H1 (cell line): ENCODE data around the gene HAVCR1. TPM values are rescaled to one million over a fixed set of nuclear protein-coding genes. Genes with fewer than 3 reads are reported as not detected.

Source experiments
- CTCF ChIA-PET: fragments of 300-600 bp; sonication (Branson Sonifier 250); formaldehyde crosslinking; loops from one replicate; lab custom pipeline; 2021; ENCODE audit not compliant: partially characterized antibody; lab: Charles Lee
- POLR2A ChIA-PET: fragments of 300-600 bp; sonication (Branson Sonifier 250); formaldehyde crosslinking; loops from one replicate; lab custom pipeline; 2021; ENCODE audit warnings: inconsistent platforms; ENCODE audit not compliant: partially characterized antibody; lab: Charles Lee
- DNase-seq, 2 experiments: peaks; one replicate each; pipeline versions ENCODE4 v3.0.0 to v3.0.0-alpha.2; 2010 to 2022; ENCODE audit warnings: low spot score in 2 of 2, low read depth in 1 of 2, mixed read lengths in 1 of 2
- FAIRE-seq: peaks from 2 replicates; lab custom pipeline; 2011; peaks lifted over from hg19 to GRCh38; lab: Jason Lieb, UNC
- H2AFZ ChIP-seq: 2 replicates; pipeline ENCODE4 v1.8.1; 2012; ENCODE audit warnings: low read length, inconsistent platforms
- H2AK5ac ChIP-seq: 2 replicates; pipeline ENCODE4 v1.6.1; 2013; ENCODE audit warnings: low read depth, low read length
- H2BK120ac ChIP-seq: replicated peaks from 2 replicates; pipeline ENCODE3; 2013; ENCODE audit warnings: low read depth, low read length, inconsistent platforms
- H2BK12ac ChIP-seq: 2 replicates; pipeline ENCODE4 v1.6.1; 2013; ENCODE audit warnings: low read depth, low read length
- H2BK15ac ChIP-seq: 2 replicates; pipeline ENCODE4 v1.6.1; 2013; ENCODE audit warnings: low read length
- H2BK20ac ChIP-seq: 2 replicates; pipeline ENCODE4 v1.6.1; 2013; ENCODE audit warnings: low read length
- H2BK5ac ChIP-seq: 2 replicates; pipeline ENCODE4 v1.6.1; 2013; ENCODE audit warnings: low read depth, low read length
- H3K14ac ChIP-seq: 2 replicates; pipeline ENCODE4 v1.6.1; 2013; ENCODE audit warnings: inconsistent platforms; ENCODE audit not compliant: insufficient read length
- H3K18ac ChIP-seq: 2 replicates; pipeline ENCODE4 v1.6.1; 2013; ENCODE audit warnings: low read length; ENCODE audit errors: extremely low read depth
- H3K23ac ChIP-seq: 2 replicates; pipeline ENCODE4 v1.6.1; 2013; ENCODE audit warnings: inconsistent platforms; ENCODE audit not compliant: insufficient read length
- H3K23me2 ChIP-seq: 2 replicates; pipeline ENCODE4 v1.6.1; 2013; ENCODE audit warnings: low read depth, low read length
- H3K27ac ChIP-seq: 2 replicates; pipeline ENCODE4 v1.6.1; 2011; ENCODE audit warnings: low read depth, low read length, inconsistent platforms
- H3K27me3 ChIP-seq, 4 experiments: replicated peaks in 1 of 4; 1 replicate in 1 of 4; 2 replicates in 3 of 4; pipeline versions ENCODE4 v1.6.1 to v1.8.1; 2011 to 2013; ENCODE audit warnings: low read length in 3 of 4, mild to moderate bottlenecking in 3 of 4, inconsistent platforms in 2 of 4, mixed read lengths in 2 of 4, moderate library complexity in 1 of 4; ENCODE audit not compliant: control insufficient read depth in 3 of 4, insufficient read depth in 3 of 4; ENCODE audit errors: extremely low read depth in 1 of 4
- H3K36me3 ChIP-seq, 4 experiments: 2 replicates each; pipeline versions ENCODE4 v1.6.1 to v1.8.1; 2011 to 2013; ENCODE audit warnings: mild to moderate bottlenecking in 4 of 4, low read length in 3 of 4, moderate library complexity in 2 of 4, control low read depth in 1 of 4, inconsistent platforms in 1 of 4; ENCODE audit not compliant: insufficient read depth in 4 of 4, control insufficient read depth in 2 of 4
- H3K4ac ChIP-seq: replicated peaks from 2 replicates; pipeline ENCODE3; 2013; ENCODE audit warnings: low read length, low read depth, mixed read lengths, inconsistent platforms; ENCODE audit not compliant: insufficient read length
- H3K4me1 ChIP-seq, 4 experiments: replicated peaks in 1 of 4; 1 replicate in 1 of 4; 2 replicates in 3 of 4; pipeline versions ENCODE4 v1.6.1 to v1.8.1; 2011 to 2013; ENCODE audit warnings: low read length in 3 of 4, inconsistent platforms in 2 of 4, mixed read lengths in 1 of 4; ENCODE audit not compliant: insufficient read depth in 4 of 4, control insufficient read depth in 3 of 4
- H3K4me2 ChIP-seq, 2 experiments: 2 replicates each; pipeline versions ENCODE4 v1.6.1 to v1.8.1; 2011 to 2013; ENCODE audit warnings: low read depth in 2 of 2, low read length in 2 of 2, control low read depth in 1 of 2, inconsistent platforms in 1 of 2, mild to moderate bottlenecking in 1 of 2; ENCODE audit not compliant: insufficient read depth in 1 of 2
- H3K4me3 ChIP-seq, 4 experiments: fragments of 200-600, 300-600 bp in 1 of 4; sonication (generic), shearing (Covaris generic), sonication (Bioruptor Twin) in 1 of 4; 2 replicates each; pipeline versions ENCODE4 v1.5.1 to v1.8.1; 2011 to 2016; ENCODE audit warnings: low read length in 4 of 4, low read depth in 3 of 4, control low read depth in 2 of 4, inconsistent platforms in 2 of 4, mild to moderate bottlenecking in 2 of 4, mixed read lengths in 1 of 4, moderate library complexity in 1 of 4; ENCODE audit not compliant: insufficient read depth in 2 of 4; ENCODE audit errors: extremely low read depth in 1 of 4
- H3K56ac ChIP-seq: replicated peaks from 2 replicates; pipeline ENCODE3; 2013; ENCODE audit warnings: low read depth, mild to moderate bottlenecking, mixed read lengths, low read length, inconsistent platforms; ENCODE audit not compliant: insufficient read length
- H3K79me1 ChIP-seq: 2 replicates; pipeline ENCODE4 v1.6.1; 2013; ENCODE audit warnings: low read depth, low read length, control low read depth
- H3K79me2 ChIP-seq, 2 experiments: 2 replicates each; pipeline versions ENCODE4 v1.6.1 to v1.8.1; 2012 to 2013; ENCODE audit warnings: low read length in 2 of 2, mild to moderate bottlenecking in 2 of 2, inconsistent platforms in 1 of 2; ENCODE audit not compliant: insufficient read depth in 2 of 2, control insufficient read depth in 1 of 2
- H3K9ac ChIP-seq, 4 experiments: replicated peaks in 1 of 4; 1 replicate in 1 of 4; 2 replicates in 3 of 4; pipeline versions ENCODE4 v1.6.1 to v1.8.1; 2011 to 2013; ENCODE audit warnings: low read depth in 3 of 4, low read length in 3 of 4, control low read depth in 2 of 4, mild to moderate bottlenecking in 2 of 4, moderate library complexity in 2 of 4, inconsistent platforms in 1 of 4; ENCODE audit errors: extremely low read depth in 1 of 4
- H3K9me3 ChIP-seq, 2 experiments: 2 replicates each; pipeline versions ENCODE4 v1.6.1 to v1.8.1; 2012 to 2013; ENCODE audit warnings: mild to moderate bottlenecking in 2 of 2, moderate library complexity in 2 of 2, control low read depth in 1 of 2, inconsistent platforms in 1 of 2, low read depth in 1 of 2, low read length in 1 of 2, mixed read lengths in 1 of 2; ENCODE audit not compliant: insufficient read depth in 2 of 2
- H4K20me1 ChIP-seq, 2 experiments: replicated peaks in 1 of 2; 2 replicates each; pipeline versions ENCODE3 to v1.8.1; 2011 to 2013; ENCODE audit warnings: inconsistent platforms in 2 of 2, low read length in 2 of 2, mild to moderate bottlenecking in 1 of 2; ENCODE audit not compliant: insufficient read depth in 2 of 2, control insufficient read depth in 1 of 2
- H4K5ac ChIP-seq: 2 replicates; pipeline ENCODE4 v1.6.1; 2013; ENCODE audit warnings: low read length, low read depth, mixed read lengths, inconsistent platforms; ENCODE audit not compliant: insufficient read length
- H4K8ac ChIP-seq: 2 replicates; pipeline ENCODE4 v1.8.0; 2013; ENCODE audit warnings: mild to moderate bottlenecking, moderate library complexity, low read length, inconsistent platforms; ENCODE audit not compliant: insufficient read depth; ENCODE audit errors: extremely low read depth
- H4K91ac ChIP-seq: replicated peaks from 2 replicates; pipeline ENCODE3; 2013; ENCODE audit warnings: low read length, mixed read lengths, inconsistent platforms; ENCODE audit not compliant: insufficient read length
- CREB1 ChIP-seq: IDR thresholded peaks from 2 replicates; pipeline ENCODE4 v1.6.1; 2012; ENCODE audit warnings: inconsistent platforms
- SAP30 ChIP-seq: fragments of 300-600 bp; sonication (generic); IDR thresholded peaks from 2 replicates; pipeline ENCODE4 v1.7.1; 2012; ENCODE audit warnings: low read length, moderate library complexity, mild to moderate bottlenecking, inconsistent platforms; ENCODE audit not compliant: insufficient read depth, insufficient replicate concordance
- WGBS, 2 experiments: shearing (Covaris generic) in 1 of 2; methylation state at CpG; one replicate each; pipeline versions ENCODE4 v1.1.6 to v1.1.7; 2013 to 2015; ENCODE audit warnings: low lambda C conversion rate in 2 of 2, mixed read lengths in 2 of 2, inconsistent platforms in 1 of 2, low coverage in 1 of 2, missing lambda C conversion rate in 1 of 2; ENCODE audit not compliant: insufficient replicate concordance in 2 of 2, insufficient coverage in 1 of 2, insufficient read length in 1 of 2; ENCODE audit errors: extremely low coverage in 1 of 2, missing lambda C conversion rate in 1 of 2; 5-methylcytosine and 5-hydroxymethylcytosine counted together
- polyA plus RNA-seq, 7 experiments: library from polyadenylated mRNA; depleted of rRNA in 3 of 7; stranded (reverse) in 5 of 7; unstranded in 2 of 7; fragments of >200 nt in 5 of 7; fragments of 200-250 nt in 2 of 7; gene quantifications; 1 replicate in 5 of 7; 2 replicates in 1 of 7; 4 replicates in 1 of 7; pipeline versions ENCODE4 v1.2.1 to v1.2.3, GENCODE V29; 2011 to 2013; ENCODE audit warnings: missing spikeins in 2 of 7, mixed read lengths in 2 of 7
- total RNA-seq: library from RNA; stranded (reverse); fragmentation: NEBNext Ultra II Directional; extraction: Animal tissue kit (Norgen Biotek cat#: 25700); gene quantifications from 2 replicates; pipeline ENCODE4 v1.2.1, GENCODE V29; 2021

Gene HAVCR1
- total and polyA plus RNA-seq, 2 of the 8 experiments (the other 6 are each of a cell fraction or from before 2014, with no cell fraction given), result not detected

DNA sequence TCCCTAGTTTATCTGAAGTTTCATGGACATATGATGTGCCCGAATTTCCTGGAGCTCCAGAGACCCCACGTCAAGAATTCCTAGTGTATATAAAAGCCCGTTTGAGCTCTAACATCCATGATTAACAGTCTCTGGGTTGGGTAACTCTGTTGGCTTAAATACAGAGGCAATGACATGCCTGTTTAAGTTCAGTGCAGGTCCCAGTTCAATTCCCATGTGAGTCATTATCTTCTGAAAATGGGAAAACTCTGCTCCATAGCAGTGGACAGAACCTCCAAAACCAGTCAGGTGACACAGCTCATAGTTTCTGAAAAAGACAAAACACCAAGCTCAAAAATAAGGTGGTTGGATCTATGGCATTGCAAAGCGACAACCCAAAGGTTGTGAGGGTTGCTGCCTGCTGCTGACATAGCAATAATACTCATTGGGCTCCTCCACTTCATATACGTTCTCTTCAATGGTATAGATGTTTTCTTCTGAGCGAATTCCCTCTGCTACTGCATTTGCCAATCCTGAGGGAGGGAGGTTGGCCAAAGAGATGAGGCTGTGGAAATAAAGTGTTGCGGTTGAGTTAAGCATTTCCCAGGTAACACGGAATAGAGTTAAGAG, 27.9 kb upstream of the HAVCR1 start:
- 90% methylated on average over 8 of the region's 8 CpGs; no CpG with 5 or more reads in 1 of the 2 experiments for WGBS, 2 experiments
- H3K4me1 ChIP-seq, result no peaks in the 10 kb centered on the region

More for the DNA sequence above, 27.9 kb upstream of the HAVCR1 start:
- Histone ChIP-seq H3K14ac (no peak overlapping the region), H2BK20ac (no peak overlapping the region), H3K4me2 (no peak overlapping the region), H3K79me1 (no peaks in the 10 kb centered on the region), H2BK5ac (no peak overlapping the region), H3K9ac (no peak overlapping the region), H4K20me1 (no peaks in the 10 kb centered on the region), H2AK5ac (no peak overlapping the region), H4K8ac (no peak overlapping the region), H3K36me3 (no peaks in the 10 kb centered on the region), H4K91ac (no peak overlapping the region), H2AFZ (no peak overlapping the region), H3K4ac (no peak overlapping the region), H2BK15ac (no peak overlapping the region), H2BK120ac (no peak overlapping the region), H3K56ac (no peak overlapping the region), H3K18ac (no peak overlapping the region), H3K4me3 (no peak overlapping the region), H3K23ac (no peak overlapping the region), H3K79me2 (no peaks in the 10 kb centered on the region), H4K5ac (no peak overlapping the region), H3K9me3 (no peaks in the 10 kb centered on the region), H2BK12ac (no peak overlapping the region), H3K27ac (no peak overlapping the region), H3K27me3 (no peaks in the 10 kb centered on the region), H3K23me2 (no peaks in the 10 kb centered on the region)
- DNase-seq, result no peak
- TF ChIP-seq SAP30, result no peak
- no peak for TF ChIP-seq CREB1
- CTCF ChIA-PET, result no interaction called here
- FAIRE-seq, result no peak
- POLR2A ChIA-PET, result no interaction called here
